Stimulated activated CD8-positive, alpha-beta memory T cell treated with anti-CD3 and anti-CD28 coated beads, Interleukin-7, amount 100 ng/mL, for 48 hours (primary cell): ENCODE data around the gene MICALL2.

Source experiments
- DNase-seq, 2 donors: peaks; one replicate each; pipeline ENCODE4 v3.0.0-alpha.2; 2020; ENCODE audit warnings: low read depth in 1 of 2; ENCODE audit errors: extremely low read depth in 1 of 2

Gene MICALL2

GRCh38 chr7:1419688-1420087 lies 39.6 kb downstream of the MICALL2 start:
- no peak for DNase-seq

GRCh38 chr7:1419310-1419634 lies 40.0 kb downstream of the MICALL2 start:
- DNase-seq = no peak

- DNase-seq = no peak
Observed at GRCh38 chr7:1418505-1419309, 40.6 kb downstream of the MICALL2 start.

- no peak for DNase-seq
Observed at GRCh38 chr7:1415389-1415990, 43.8 kb downstream of the MICALL2 start.

- DNase-seq = no peak
Observed at GRCh38 chr7:1413936-1414639, 45.2 kb downstream of the MICALL2 start.

- DNase-seq = peak; percentile 72 to 77
Observed at GRCh38 chr7:1412322-1413261, 46.7 kb downstream of the MICALL2 start.

- no peak for DNase-seq
Observed at GRCh38 chr7:1411414-1411813, 47.9 kb downstream of the MICALL2 start.

- DNase-seq = no peak
Observed at GRCh38 chr7:1410992-1411391, 48.3 kb downstream of the MICALL2 start.

GRCh38 chr7:1409555-1409954 lies 49.7 kb downstream of the MICALL2 start:
- DNase-seq = no peak

- DNase-seq = no peak
Observed at GRCh38 chr7:1408466-1408865, 50.8 kb downstream of the MICALL2 start.

GRCh38 chr7:1407892-1408291 lies 51.4 kb downstream of the MICALL2 start:
- DNase-seq = no peak

- DNase-seq = no peak
Observed at GRCh38 chr7:1404898-1405548, 54.2 kb downstream of the MICALL2 start.

- no peak for DNase-seq
Observed at GRCh38 chr7:1404460-1404809, 54.8 kb downstream of the MICALL2 start.

GRCh38 chr7:1403638-1404459 lies 55.4 kb downstream of the MICALL2 start:
- DNase-seq = no peak

- DNase-seq = no peak
Observed at GRCh38 chr7:1402791-1403637, 56.3 kb downstream of the MICALL2 start.

- no peak for DNase-seq
Observed at GRCh38 chr7:1402110-1402790, 57.0 kb downstream of the MICALL2 start.

- DNase-seq = no peak
Observed at GRCh38 chr7:1401011-1401410, 58.3 kb downstream of the MICALL2 start.

GRCh38 chr7:1400371-1400770 lies 58.9 kb downstream of the MICALL2 start:
- DNase-seq = no peak
